PC-9 (cell line): ENCODE measurements around the gene FAM221A. TPM values are rescaled to one million over a fixed set of nuclear protein-coding genes. Genes with fewer than 3 reads are reported as not detected.

Source experiments
- BruUV-seq: library from RNA; stranded (reverse); fragments of 400-500 nt; replicated peaks from 2 replicates; lab custom pipeline; 2021; lab: Mats Ljungman, UMichigan
- CTCF ChIA-PET: fragments of 300-600 bp; sonication (Branson Sonifier 250); formaldehyde crosslinking; loops from one replicate; lab custom pipeline; 2022; ENCODE audit warnings: antibody characterized with exemption; lab: Charles Lee
- POLR2A ChIA-PET: fragments of 300-600 bp; sonication (Branson Sonifier 250); formaldehyde crosslinking; loops from one replicate; lab custom pipeline; 2022; ENCODE audit warnings: antibody characterized with exemption; ENCODE audit not compliant: unreplicated experiment; lab: Charles Lee
- DNase-seq, 2 experiments: peaks; one replicate each; pipeline versions ENCODE4 v3.0.0 to v3.0.0-alpha.2; 2015 to 2022; ENCODE audit warnings: mixed read lengths in 1 of 2
- H2AFZ ChIP-seq: fragments of 200-600 bp; sonication (generic); 2 replicates; pipeline ENCODE4 v1.8.1; 2017; ENCODE audit warnings: antibody characterized with exemption
- H3F3A ChIP-seq: fragments of 200-600 bp; sonication (generic); 2 replicates; pipeline ENCODE4 v1.8.1; 2017; ENCODE audit warnings: antibody characterized with exemption, mild to moderate bottlenecking, low read depth; ENCODE audit not compliant: insufficient read depth
- H3K27ac ChIP-seq: fragments of 200-600 bp; sonication (generic); 2 replicates; pipeline ENCODE4 v1.6.1; 2016; ENCODE audit warnings: mixed run types
- H3K27me3 ChIP-seq: fragments of 200-600 bp; sonication (generic); 2 replicates; pipeline ENCODE4 v1.6.1; 2016; ENCODE audit warnings: low read depth, mixed run types; ENCODE audit not compliant: insufficient read depth
- H3K36me3 ChIP-seq: fragments of 200-600 bp; sonication (generic); 2 replicates; pipeline ENCODE4 v1.6.1; 2016; ENCODE audit warnings: low read depth, mixed run types
- H3K4me1 ChIP-seq: fragments of 200-600 bp; sonication (generic); replicated peaks from 2 replicates; pipeline ENCODE4 v1.6.1; 2016; ENCODE audit warnings: mixed run types; ENCODE audit not compliant: insufficient read depth
- H3K4me2 ChIP-seq: fragments of 200-600 bp; sonication (generic); 2 replicates; pipeline ENCODE4 v1.6.1; 2017; ENCODE audit warnings: mixed run types
- H3K4me3 ChIP-seq: fragments of 200-600 bp; sonication (generic); 2 replicates; pipeline ENCODE4 v1.6.1; 2016; ENCODE audit warnings: mixed run types
- H3K79me2 ChIP-seq: fragments of 200-600 bp; sonication (generic); 2 replicates; pipeline ENCODE4 v1.6.1; 2017; ENCODE audit warnings: low read depth, mixed run types
- H3K9me2 ChIP-seq: fragments of 200-600 bp; sonication (generic); 2 replicates; pipeline ENCODE4 v1.8.1; 2017; ENCODE audit warnings: mild to moderate bottlenecking; ENCODE audit not compliant: insufficient read depth
- H3K9me3 ChIP-seq: fragments of 200-600 bp; sonication (generic); 2 replicates; pipeline ENCODE4 v1.8.1; 2016; ENCODE audit warnings: low read depth; ENCODE audit not compliant: insufficient read depth
- H4K20me1 ChIP-seq: fragments of 200-600 bp; sonication (generic); 2 replicates; pipeline ENCODE4 v1.8.1; 2017; ENCODE audit not compliant: insufficient read depth
- EZH2 ChIP-seq: fragments of 200-600 bp; sonication (generic); IDR thresholded peaks from 2 replicates; pipeline ENCODE4 v1.8.0; 2017; ENCODE audit warnings: antibody characterized with exemption, low read depth
- intact Hi-C: fragments of 100-400 bp; cut with micrococcal nuclease; formaldehyde crosslinking; loops from one replicate; pipeline ENCODE4 v1.10.0; 2022; ENCODE audit not compliant: unreplicated experiment
- total RNA-seq: library from RNA; stranded (reverse); gene quantifications from 2 replicates; pipeline ENCODE4 v1.2.3, GENCODE V29; 2021
- TF ChIP-seq, protein P1 (sequence below): fragments of 200-600 bp; sonication (generic); conservative IDR thresholded peaks from 2 replicates; pipeline ENCODE4 v1.6.1; 2017; ENCODE audit warnings: mixed run types, antibody characterized with exemption, mild to moderate bottlenecking, moderate library complexity

Gene FAM221A
- total RNA-seq, 1 experiment from 2014 or later = 2.4 TPM

DNA sequence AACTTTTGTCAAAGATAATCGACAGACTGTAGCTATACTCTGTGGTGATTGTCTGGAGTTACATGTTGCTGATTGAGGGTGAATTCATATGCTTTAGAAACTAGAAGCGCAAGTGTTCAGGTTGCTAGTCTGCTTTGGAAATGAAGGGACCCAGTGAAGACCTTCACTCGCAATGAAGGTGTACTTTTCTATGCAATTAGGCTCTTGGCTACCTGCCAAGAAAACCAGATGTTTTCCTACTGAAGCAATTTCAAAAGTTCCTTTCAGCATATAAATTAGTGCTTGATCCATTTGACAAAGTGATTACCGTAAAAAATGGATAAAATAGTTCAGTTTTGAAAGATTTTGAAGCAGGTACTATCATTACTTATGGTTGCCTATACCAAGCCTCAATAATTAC, 20.0 kb downstream of the FAM221A start:
- CTCF ChIA-PET = no interaction called here

DNA sequence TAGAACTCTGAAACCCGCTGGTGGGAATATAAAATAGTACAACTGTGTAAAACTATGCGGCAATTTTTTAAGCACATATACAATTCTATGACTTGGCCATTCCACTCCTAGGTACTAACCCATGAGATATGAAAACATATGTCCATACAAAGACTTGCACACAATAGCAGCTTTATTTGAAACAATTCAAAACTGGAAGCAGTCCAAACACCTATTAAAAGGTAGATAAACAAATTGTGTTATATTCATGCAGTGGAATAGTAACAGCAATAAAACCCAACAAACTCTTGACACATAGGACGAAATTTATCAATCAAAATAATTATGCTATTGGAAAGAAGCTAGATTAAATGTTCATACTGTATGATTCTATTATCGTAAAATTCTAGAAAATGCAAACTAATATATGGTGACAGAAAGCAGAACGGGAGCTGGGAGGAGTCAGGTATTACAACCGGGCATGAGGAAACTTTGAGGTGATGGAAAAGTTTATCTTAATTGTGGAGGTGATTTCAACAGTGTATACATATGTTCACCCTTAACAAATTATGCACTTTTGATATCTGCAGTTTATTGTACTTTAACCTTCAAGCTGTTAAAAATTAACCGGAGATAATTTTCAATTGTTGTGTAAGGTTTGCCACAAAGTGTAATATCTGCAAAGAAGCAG, 29.2 kb downstream of the FAM221A start:
- TF ChIP-seq, protein P1, sequence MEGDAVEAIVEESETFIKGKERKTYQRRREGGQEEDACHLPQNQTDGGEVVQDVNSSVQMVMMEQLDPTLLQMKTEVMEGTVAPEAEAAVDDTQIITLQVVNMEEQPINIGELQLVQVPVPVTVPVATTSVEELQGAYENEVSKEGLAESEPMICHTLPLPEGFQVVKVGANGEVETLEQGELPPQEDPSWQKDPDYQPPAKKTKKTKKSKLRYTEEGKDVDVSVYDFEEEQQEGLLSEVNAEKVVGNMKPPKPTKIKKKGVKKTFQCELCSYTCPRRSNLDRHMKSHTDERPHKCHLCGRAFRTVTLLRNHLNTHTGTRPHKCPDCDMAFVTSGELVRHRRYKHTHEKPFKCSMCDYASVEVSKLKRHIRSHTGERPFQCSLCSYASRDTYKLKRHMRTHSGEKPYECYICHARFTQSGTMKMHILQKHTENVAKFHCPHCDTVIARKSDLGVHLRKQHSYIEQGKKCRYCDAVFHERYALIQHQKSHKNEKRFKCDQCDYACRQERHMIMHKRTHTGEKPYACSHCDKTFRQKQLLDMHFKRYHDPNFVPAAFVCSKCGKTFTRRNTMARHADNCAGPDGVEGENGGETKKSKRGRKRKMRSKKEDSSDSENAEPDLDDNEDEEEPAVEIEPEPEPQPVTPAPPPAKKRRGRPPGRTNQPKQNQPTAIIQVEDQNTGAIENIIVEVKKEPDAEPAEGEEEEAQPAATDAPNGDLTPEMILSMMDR = no peak
- no peak for TF ChIP-seq EZH2
- H3K36me3 ChIP-seq = no peaks in the 10 kb centered on the region
- no peak overlapping the region for H3K27ac ChIP-seq
- no peak overlapping the region for H3K4me2 ChIP-seq
- peaks cover 5% of the 10 kb centered on the region; the same call in 1 of the 2 replicates for H3F3A ChIP-seq
- no peak overlapping the region for H3K4me3 ChIP-seq
- no peak overlapping the region for H2AFZ ChIP-seq
- no peak for DNase-seq
- no peaks in the 10 kb centered on the region for H4K20me1 ChIP-seq
- peaks cover 18% of the 10 kb centered on the region for H3K4me1 ChIP-seq
- POLR2A ChIA-PET = no interaction called here
- no TSS peak for BruUV-seq
- H3K79me2 ChIP-seq = no peaks in the 10 kb centered on the region
- peaks cover 5% of the 10 kb centered on the region; the same call in 1 of the 2 replicates for H3K9me3 ChIP-seq
- H3K9me2 ChIP-seq = no peaks in the 10 kb centered on the region
- H3K27me3 ChIP-seq = no peaks in the 10 kb centered on the region
- intact Hi-C loops = no loop called here
- CTCF ChIA-PET = interaction anchor here (0.6 to 0.8 kb wide), 4 partner anchors 132 to 1425 kb away, joined by 3 to 26 read pairs (median 8); no protein-coding TSS in a partner anchor

More for the DNA sequence above, 20.0 kb downstream of the FAM221A start:
- Histone ChIP-seq H3K4me3 (no peak overlapping the region), H3K4me1 (no peaks in the 10 kb centered on the region), H3K9me2 (no peaks in the 10 kb centered on the region), H3K27me3 (no peaks in the 10 kb centered on the region), H3K27ac (no peak overlapping the region), H3K4me2 (no peak overlapping the region), H2AFZ (no peak overlapping the region), H4K20me1 (no peaks in the 10 kb centered on the region), H3K36me3 (no peaks in the 10 kb centered on the region), H3F3A (no peaks in the 10 kb centered on the region), H3K79me2 (no peaks in the 10 kb centered on the region), H3K9me3 (no peaks in the 10 kb centered on the region)
- TF ChIP-seq EZH2 = no peak
- TF ChIP-seq, protein P1 = no peak
- no peak for DNase-seq
- no TSS peak for BruUV-seq
- POLR2A ChIA-PET = no interaction called here
- intact Hi-C loops = no loop called here

DNA sequence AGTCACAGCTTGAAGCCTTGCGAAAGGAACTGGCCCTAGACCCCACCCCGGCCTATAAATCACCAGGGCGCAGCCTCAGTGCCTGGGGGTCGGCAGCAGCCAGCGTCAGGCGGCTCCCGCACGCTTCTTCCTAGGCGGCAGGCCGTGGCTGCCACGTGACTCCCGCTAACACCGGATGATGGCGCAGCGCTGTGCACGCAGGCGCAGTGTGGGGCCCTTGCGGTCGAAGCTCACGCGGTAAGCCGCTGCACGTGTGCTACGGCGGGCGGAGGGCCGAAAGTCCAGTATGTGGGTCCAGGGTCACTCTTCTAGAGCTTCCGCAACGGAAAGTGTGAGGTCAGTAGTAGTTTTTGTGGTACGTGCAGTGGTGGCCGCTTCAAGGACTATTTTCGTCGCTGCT, 30.0 kb downstream of the FAM221A start, which contains the start of gene STK31:
STK31 (plus strand) TSS at position 220 of the 400 bp plus-strand sequence; CDS start at position 287, 67 bp downstream.
- no peak within 1 kb of the TSS for H3K4me2 ChIP-seq
- H3K9me3 ChIP-seq = peaks cover 5% of the 10 kb centered on the region; the same call in 1 of the 2 replicates
- no peaks in the 10 kb centered on the region for H3K9me2 ChIP-seq
- ChIA-PET POLR2A (no interaction called here), CTCF (interaction anchor here (0.7 to 0.8 kb wide), 2 partner anchors 113 to 133 kb away, joined by 4 to 11 read pairs; partner anchors contain the start of gene CCDC126)
- BruUV-seq = no TSS peak
- no peaks in the 10 kb centered on the region for H3K27me3 ChIP-seq
- H4K20me1 ChIP-seq = no peaks in the 10 kb centered on the region
- DNase-seq = no peak
- no peak within 1 kb of the TSS for H3K4me3 ChIP-seq
- H3K79me2 ChIP-seq = no peaks in the 10 kb centered on the region
- no peak within 1 kb of the TSS for H3K27ac ChIP-seq
- no peak within 1 kb of the TSS for H2AFZ ChIP-seq
- TF ChIP-seq EZH2 = no peak
- TF ChIP-seq, protein P1 = no peak
- H3F3A ChIP-seq = peaks cover 5% of the 10 kb centered on the region; the same call in 1 of the 2 replicates
- H3K36me3 ChIP-seq = no peaks in the 10 kb centered on the region
- intact Hi-C loops = loop anchor here (5.0 to 10.0 kb wide), 3 partner anchors 152 to 1185 kb away; partner anchors contain the start of gene IGF2BP3
- peaks cover 22% of the 10 kb centered on the region for H3K4me1 ChIP-seq
